ENCODE measurements around the gene ZNF318. TPM values are rescaled to one million over a fixed set of nuclear protein-coding genes. Genes with fewer than 3 reads are reported as not detected.

The ZNF318 gene
- total RNA-seq, 1 donor from 2014 or later = 11.2 TPM

DNA sequence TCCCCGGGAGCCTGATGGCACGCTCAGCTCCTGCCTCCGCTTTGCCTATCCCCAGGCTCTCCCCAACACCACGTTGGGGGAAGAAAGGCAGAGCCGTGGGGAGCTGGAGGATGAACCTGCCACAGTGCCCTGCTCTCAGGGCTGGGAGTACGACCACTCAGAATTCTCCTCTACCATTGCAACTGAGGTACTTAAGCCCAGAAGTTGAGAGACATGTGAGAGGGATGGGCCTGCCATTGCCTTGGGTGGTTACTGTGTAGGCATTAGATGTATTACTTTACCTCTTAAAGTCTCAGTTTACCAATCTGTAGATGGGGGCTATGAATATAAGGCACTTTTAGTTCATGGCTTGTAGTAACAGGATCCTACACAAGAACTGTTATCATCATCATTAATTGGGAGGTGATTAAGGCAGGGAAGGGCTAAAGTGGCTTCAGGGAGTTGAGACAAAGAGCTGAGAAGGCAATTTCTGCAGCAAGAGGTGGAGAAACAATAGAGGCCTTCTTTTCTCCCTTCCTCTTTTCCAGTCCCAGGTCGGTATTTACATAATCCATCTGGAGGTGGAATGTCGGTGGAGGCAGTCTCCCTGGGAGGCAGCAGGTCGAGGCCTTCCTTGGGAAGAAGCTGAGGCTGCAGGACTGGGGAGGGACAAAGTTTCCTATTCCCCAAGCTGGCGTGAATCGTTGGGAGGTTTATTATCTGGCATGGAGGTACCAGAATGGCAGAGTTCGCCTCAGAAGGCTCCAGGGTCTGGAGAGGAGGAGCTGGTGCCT is 70.7 kb downstream of the ZNF318 start:
- Histone ChIP-seq H3K4me3 (ENCODE audit: low read depth, low read length) (no peak overlapping the region), H3K36me3 (ENCODE audit: control insufficient read depth, insufficient read depth, low read length) (no peaks in the 10 kb centered on the region), H3K27me3 (ENCODE audit: control insufficient read depth, insufficient read depth, low read length) (peaks cover 34% of the 10 kb centered on the region)
- TF ChIP-seq, protein P1, sequence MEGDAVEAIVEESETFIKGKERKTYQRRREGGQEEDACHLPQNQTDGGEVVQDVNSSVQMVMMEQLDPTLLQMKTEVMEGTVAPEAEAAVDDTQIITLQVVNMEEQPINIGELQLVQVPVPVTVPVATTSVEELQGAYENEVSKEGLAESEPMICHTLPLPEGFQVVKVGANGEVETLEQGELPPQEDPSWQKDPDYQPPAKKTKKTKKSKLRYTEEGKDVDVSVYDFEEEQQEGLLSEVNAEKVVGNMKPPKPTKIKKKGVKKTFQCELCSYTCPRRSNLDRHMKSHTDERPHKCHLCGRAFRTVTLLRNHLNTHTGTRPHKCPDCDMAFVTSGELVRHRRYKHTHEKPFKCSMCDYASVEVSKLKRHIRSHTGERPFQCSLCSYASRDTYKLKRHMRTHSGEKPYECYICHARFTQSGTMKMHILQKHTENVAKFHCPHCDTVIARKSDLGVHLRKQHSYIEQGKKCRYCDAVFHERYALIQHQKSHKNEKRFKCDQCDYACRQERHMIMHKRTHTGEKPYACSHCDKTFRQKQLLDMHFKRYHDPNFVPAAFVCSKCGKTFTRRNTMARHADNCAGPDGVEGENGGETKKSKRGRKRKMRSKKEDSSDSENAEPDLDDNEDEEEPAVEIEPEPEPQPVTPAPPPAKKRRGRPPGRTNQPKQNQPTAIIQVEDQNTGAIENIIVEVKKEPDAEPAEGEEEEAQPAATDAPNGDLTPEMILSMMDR (IDR thresholded peaks at IDR 0.05; ENCODE audit: insufficient read depth, low read length, poor library complexity, severe bottlenecking) = no peak
- no peak for DNase-seq (ENCODE audit: low read depth)

DNA sequence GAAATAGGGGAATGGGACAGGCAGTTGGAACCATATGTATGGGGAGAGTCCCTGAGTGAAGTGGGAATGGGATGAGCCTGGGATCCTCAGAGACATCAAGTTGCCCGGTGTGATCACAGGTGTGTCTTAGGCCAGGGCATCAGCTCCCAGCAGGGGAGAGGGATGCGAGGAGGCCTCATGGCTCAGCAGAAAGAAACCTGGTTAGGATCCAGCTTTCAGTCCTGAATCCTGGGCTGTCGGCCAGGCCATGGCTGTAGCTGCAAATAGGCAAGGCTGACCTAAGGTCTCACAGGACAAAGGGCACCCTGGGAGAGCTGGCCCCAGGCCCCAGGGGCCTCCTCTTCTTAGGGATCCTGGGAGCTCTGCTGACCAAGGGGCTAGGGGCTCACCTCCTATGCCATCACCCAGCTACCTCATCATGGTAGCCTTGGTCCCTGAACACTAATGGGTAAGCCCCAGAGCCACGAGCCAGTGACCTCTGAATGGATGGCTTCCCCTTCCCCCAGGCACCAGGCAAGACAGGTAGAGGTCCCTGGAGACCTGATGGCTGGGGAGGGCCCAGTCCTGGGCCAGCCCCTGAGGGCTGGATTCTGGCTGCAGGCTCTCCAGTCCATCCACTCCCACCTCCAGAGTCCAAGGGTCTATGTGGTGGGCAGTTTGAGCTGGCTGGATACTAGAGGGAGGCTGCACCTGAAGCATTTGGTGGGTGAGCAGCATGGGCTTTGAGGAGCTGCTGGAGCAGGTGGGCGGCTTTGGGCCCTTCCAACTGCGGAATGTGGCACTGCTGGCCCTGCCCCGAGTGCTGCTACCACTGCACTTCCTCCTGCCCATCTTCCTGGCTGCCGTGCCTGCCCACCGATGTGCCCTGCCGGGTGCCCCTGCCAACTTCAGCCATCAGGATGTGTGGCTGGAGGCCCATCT is 71.5 kb downstream of the ZNF318 start, which contains the start of gene SLC22A7:
Gene SLC22A7, plus strand, starts transcription at position 617 of the 921 bp plus-strand sequence. Its CDS starts 99 bp downstream, at position 716.
- Histone ChIP-seq H3K36me3 (ENCODE audit: control insufficient read depth, insufficient read depth, low read length) (no peaks in the 10 kb centered on the region), H3K4me3 (ENCODE audit: low read depth, low read length) (no peak within 1 kb of the TSS), H3K27me3 (ENCODE audit: control insufficient read depth, insufficient read depth, low read length) (peaks cover 34% of the 10 kb centered on the region)
- no peak for DNase-seq (ENCODE audit: low read depth)
- TF ChIP-seq, protein P1 (IDR thresholded peaks at IDR 0.05; ENCODE audit: insufficient read depth, low read length, poor library complexity, severe bottlenecking) = no peak

DNA sequence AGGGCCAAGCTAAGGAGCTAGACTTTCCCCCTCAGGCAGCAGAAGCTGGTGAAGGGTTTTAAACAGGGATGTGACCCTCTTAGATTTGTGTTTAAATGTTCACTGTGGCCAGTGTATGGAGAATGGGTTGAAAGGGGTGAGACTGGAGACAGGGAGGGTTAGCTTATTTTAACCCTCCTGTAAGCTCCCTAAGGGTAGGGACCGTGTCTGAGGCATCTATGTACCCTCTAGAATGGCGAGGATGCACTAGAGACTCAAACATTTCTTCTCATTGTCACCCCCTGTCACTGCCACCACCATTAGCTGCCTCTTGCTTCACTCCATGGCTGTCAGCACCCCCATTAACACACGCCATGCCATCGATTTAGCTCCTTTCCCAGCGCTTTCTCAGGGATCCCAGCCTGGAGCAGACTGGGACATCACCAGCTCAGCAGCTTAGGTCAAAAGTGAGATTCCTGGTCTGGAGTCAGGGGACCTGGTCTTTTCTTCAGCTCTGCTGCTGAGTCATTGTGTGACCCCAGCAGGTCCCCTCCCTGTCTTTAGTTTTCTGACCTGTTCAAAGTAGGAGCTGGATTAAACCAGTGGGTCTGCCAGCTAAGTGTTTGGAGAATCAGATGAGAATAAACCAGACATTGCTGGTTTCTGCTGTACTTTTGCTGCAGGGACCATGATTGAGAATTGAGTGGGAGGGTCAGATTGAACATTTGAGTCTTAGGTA is 72.5 kb downstream of the ZNF318 start:
- H3K4me3 ChIP-seq (ENCODE audit: low read depth, low read length) = no peak overlapping the region
- TF ChIP-seq, protein P1 (IDR thresholded peaks at IDR 0.05; ENCODE audit: insufficient read depth, low read length, poor library complexity, severe bottlenecking) = no peak
- H3K36me3 ChIP-seq (ENCODE audit: control insufficient read depth, insufficient read depth, low read length) = no peaks in the 10 kb centered on the region
- peaks cover 35% of the 10 kb centered on the region for H3K27me3 ChIP-seq (ENCODE audit: control insufficient read depth, insufficient read depth, low read length)
- DNase-seq (ENCODE audit: low read depth) = no peak

DNA sequence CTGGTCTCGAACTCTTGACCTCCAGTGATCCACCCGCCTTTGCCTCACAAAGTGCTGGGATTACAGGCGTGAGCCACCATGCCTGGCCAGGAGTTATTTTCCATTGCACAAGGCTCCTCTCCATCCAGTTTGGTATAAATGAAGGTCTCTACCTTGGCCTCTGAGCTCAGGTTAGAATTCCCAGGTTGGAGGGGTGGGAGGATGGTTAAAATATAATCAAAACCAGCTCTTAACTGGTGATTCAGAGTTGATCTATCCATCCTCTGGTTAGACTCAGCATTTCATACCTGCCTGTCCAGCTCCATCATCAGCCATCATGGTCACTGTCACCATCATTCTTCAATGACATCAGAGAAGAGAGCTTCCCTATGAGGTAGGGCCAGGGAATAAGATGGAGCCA is 74.0 kb downstream of the ZNF318 start:
- no peak for DNase-seq (ENCODE audit: low read depth)
- H3K27me3 ChIP-seq (ENCODE audit: control insufficient read depth, insufficient read depth, low read length) = peaks cover 28% of the 10 kb centered on the region
- H3K36me3 ChIP-seq (ENCODE audit: control insufficient read depth, insufficient read depth, low read length) = no peaks in the 10 kb centered on the region
- H3K4me3 ChIP-seq (ENCODE audit: low read depth, low read length) = no peak overlapping the region
- TF ChIP-seq, protein P1 (IDR thresholded peaks at IDR 0.05; ENCODE audit: insufficient read depth, low read length, poor library complexity, severe bottlenecking) = no peak

DNA sequence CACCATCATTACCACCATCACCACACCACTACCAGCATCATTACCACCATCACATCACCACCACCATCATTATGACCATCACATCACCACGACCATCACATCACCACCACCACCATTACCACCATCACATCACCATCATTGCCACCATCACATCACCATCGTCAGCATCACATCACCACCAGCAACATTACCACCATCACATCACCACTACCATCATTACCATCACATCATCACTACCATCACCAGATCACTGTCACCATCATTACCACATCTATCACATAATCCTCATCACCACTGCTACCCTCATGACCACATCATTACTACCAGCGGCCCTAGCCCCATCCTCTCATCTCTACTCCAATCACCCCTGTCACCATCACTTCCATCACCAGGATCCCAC is 74.9 kb downstream of the ZNF318 start:
- Histone ChIP-seq H3K36me3 (ENCODE audit: control insufficient read depth, insufficient read depth, low read length) (no peaks in the 10 kb centered on the region), H3K4me3 (ENCODE audit: low read depth, low read length) (no peak overlapping the region), H3K27me3 (ENCODE audit: control insufficient read depth, insufficient read depth, low read length) (peaks cover 22% of the 10 kb centered on the region)
- TF ChIP-seq, protein P1 (IDR thresholded peaks at IDR 0.05; ENCODE audit: insufficient read depth, low read length, poor library complexity, severe bottlenecking) = no peak
- no peak for DNase-seq (ENCODE audit: low read depth)

All from kidney epithelial cell (primary cell).